ENCODE results near the gene IGSF21. TPM values are rescaled to one million over a fixed set of nuclear protein-coding genes. Genes with fewer than 3 reads are reported as not detected.

IGSF21 gene
- total RNA-seq, 1 experiment from 2014 or later: 5.2 TPM

GRCh38 chr1:18264450-18265039 lies 156.9 kb downstream of the IGSF21 start:
- Histone ChIP-seq H3K27me3 (ENCODE audit: insufficient read depth, low read length) (no peaks in the 10 kb centered on the region), H2BK20ac (ENCODE audit: low read depth, low read length, poor library complexity, severe bottlenecking) (no peak overlapping the region), H2AK5ac (ENCODE audit: insufficient read length, low read length) (no peak overlapping the region), H2AFZ (ENCODE audit: low read length) (no peak overlapping the region), H3K56ac (ENCODE audit: insufficient read length, low read depth, low read length) (no peak overlapping the region), H4K91ac (ENCODE audit: insufficient read length, low read depth, low read length) (no peak overlapping the region), H3K9ac (ENCODE audit: extremely low read depth, insufficient read length, low read length) (no peak overlapping the region), H3K79me1 (ENCODE audit: insufficient read depth, low read depth, low read length, poor library complexity, severe bottlenecking) (no peaks in the 10 kb centered on the region), H3K4me1 (ENCODE audit: insufficient read depth, low read length) (peaks cover 14% of the 10 kb centered on the region; the same call in 1 of the 2 replicates), H4K20me1 (ENCODE audit: control insufficient read depth, insufficient read depth, insufficient read length) (no peaks in the 10 kb centered on the region), H2BK120ac (ENCODE audit: low read depth, low read length, poor library complexity, severe bottlenecking) (no peak overlapping the region), H3K23me2 (ENCODE audit: insufficient read length, low read depth, low read length, poor library complexity, severe bottlenecking) (no peaks in the 10 kb centered on the region), H2BK12ac (ENCODE audit: insufficient read length, low read depth, low read length) (no peak overlapping the region), H3K14ac (ENCODE audit: insufficient read depth, low read length) (no peak overlapping the region), H2BK15ac (ENCODE audit: low read depth, low read length) (no peak overlapping the region), H3K79me2 (ENCODE audit: insufficient read depth, low read length) (no peaks in the 10 kb centered on the region), H3K18ac (ENCODE audit: insufficient read length, low read depth, low read length) (no peak overlapping the region), H4K8ac (replicated peaks; ENCODE audit: insufficient read length, low read depth, low read length) (no peak overlapping the region), H3K23ac (ENCODE audit: insufficient read length, low read depth, low read length) (no peak overlapping the region), H2BK5ac (ENCODE audit: insufficient read length, low read length) (no peak overlapping the region), H3K4ac (ENCODE audit: low read depth, low read length) (no peak overlapping the region), H3K4me2 (ENCODE audit: insufficient read depth, insufficient read length, low read length) (no peak overlapping the region), H4K5ac (ENCODE audit: insufficient read length, low read depth, low read length) (no peak overlapping the region), H3K9me3 (ENCODE audit: control insufficient read depth, low read depth, low read length) (no peaks in the 10 kb centered on the region), H3T11ph (ENCODE audit: low read length) (no peak overlapping the region), H3K27ac (ENCODE audit: insufficient read length, low read depth, low read length) (no peak overlapping the region)
- no peak for TF ChIP-seq CTCF (conservative IDR thresholded peaks at IDR 0.05)
- peaks cover 0 to 7% (median 0%) of the 10 kb centered on the region in 3 experiments; a peak in 2 of 7 replicates for H3K36me3 Mint-ChIP-seq (ENCODE audit: insufficient read depth in 1 of 3, low read depth in 3 of 3)
- peaks cover 37 to 42% of the 10 kb centered on the region in 2 experiments for H3K4me1 Mint-ChIP-seq
- WGBS (ENCODE audit: extremely low coverage, insufficient read length, low lambda C conversion rate): no CpG with 5 or more reads among the region's 6 CpGs
- peaks cover 0 to 4% of the 10 kb centered on the region in 2 experiments; a peak in 2 of 5 replicates for H3K9me3 Mint-ChIP-seq
- peaks cover 4% of the 10 kb centered on the region; the same call in 1 of the 2 replicates for H3K27me3 Mint-ChIP-seq (ENCODE audit: low read depth)
- no peak overlapping the region for H3K4me3 Mint-ChIP-seq
- no peak overlapping the region for H3K27ac Mint-ChIP-seq
- no peak for DNase-seq

Data from H9 (cell line).